ENCODE data around the gene DENND4B. TPM values are rescaled to one million over a fixed set of nuclear protein-coding genes. Genes with fewer than 3 reads are reported as not detected.

DENND4B gene
- total RNA-seq, 2 donors from 2014 or later = 26.9 to 45.6 TPM

- TF ChIP-seq CTCF (IDR thresholded peaks at IDR 0.05) = no peak
- H3K27ac ChIP-seq = peak within 1 kb of the TSS; percentile 98
- H3K4me1 ChIP-seq = peaks cover 10% of the 10 kb centered on the region
- H3K9ac ChIP-seq (ENCODE audit: low read depth in 2 of 2, low read length in 2 of 2) = peak within 1 kb of the TSS; percentile 73 to 85
- intact Hi-C loops (cut with DNase I) = no loop called here
- H3K27me3 ChIP-seq = no peaks in the 10 kb centered on the region
- H3K9me3 ChIP-seq = no peaks in the 10 kb centered on the region
- peak within 1 kb of the TSS; percentile 50 for H3K4me3 ChIP-seq
- peak; percentile 96 for DNase-seq
- H3K36me3 ChIP-seq = no peaks in the 10 kb centered on the region
Observed at GRCh38 chr1:153967107-153967999, 20.8 kb upstream of the DENND4B start, which contains the start of gene CREB3L4. TSS of gene CREB3L4 (plus strand) at chr1:153967902. CDS start at chr1:153968526, 624 bp downstream.

DNA sequence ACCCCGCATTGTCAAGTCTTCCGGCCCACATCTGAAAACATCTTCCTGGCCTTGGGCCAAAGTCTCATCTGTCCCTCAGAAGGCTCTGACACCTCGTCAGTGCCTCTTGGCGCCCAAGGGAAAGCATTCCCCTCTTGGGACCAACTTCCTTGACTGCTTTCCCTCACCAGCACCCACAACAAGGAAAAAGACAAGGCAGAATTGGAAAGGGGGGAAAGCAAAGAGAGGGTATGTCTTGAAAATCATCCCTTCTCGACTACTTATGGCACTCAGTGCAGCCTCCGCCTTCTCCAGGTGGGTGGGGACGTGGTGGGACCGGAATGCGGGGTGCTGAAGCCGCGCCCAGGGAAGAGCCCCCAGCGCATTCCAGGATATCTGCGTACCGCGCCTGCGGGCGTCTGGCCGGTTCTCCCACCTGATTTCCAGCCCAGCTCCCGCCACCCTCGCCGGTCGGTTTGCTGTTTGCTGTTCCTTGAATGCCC is 17.4 kb upstream of the DENND4B start:
- no peaks in the 10 kb centered on the region for H3K9me3 ChIP-seq
- intact Hi-C loops (cut with DNase I) = no loop called here
- peaks cover 11% of the 10 kb centered on the region for H3K36me3 ChIP-seq
- peaks cover 22% of the 10 kb centered on the region for H3K4me1 ChIP-seq
- no peaks in the 10 kb centered on the region for H3K27me3 ChIP-seq
- H3K4me3 ChIP-seq = peak overlapping the region; percentile 63
- peak overlapping the region; percentile 60 to 99 for H3K9ac ChIP-seq (ENCODE audit: low read depth in 2 of 2, low read length in 2 of 2)
- H3K27ac ChIP-seq = peak overlapping the region; percentile 96
- TF ChIP-seq CTCF (IDR thresholded peaks at IDR 0.05) = no peak
- peak; percentile 70 for DNase-seq

DNA sequence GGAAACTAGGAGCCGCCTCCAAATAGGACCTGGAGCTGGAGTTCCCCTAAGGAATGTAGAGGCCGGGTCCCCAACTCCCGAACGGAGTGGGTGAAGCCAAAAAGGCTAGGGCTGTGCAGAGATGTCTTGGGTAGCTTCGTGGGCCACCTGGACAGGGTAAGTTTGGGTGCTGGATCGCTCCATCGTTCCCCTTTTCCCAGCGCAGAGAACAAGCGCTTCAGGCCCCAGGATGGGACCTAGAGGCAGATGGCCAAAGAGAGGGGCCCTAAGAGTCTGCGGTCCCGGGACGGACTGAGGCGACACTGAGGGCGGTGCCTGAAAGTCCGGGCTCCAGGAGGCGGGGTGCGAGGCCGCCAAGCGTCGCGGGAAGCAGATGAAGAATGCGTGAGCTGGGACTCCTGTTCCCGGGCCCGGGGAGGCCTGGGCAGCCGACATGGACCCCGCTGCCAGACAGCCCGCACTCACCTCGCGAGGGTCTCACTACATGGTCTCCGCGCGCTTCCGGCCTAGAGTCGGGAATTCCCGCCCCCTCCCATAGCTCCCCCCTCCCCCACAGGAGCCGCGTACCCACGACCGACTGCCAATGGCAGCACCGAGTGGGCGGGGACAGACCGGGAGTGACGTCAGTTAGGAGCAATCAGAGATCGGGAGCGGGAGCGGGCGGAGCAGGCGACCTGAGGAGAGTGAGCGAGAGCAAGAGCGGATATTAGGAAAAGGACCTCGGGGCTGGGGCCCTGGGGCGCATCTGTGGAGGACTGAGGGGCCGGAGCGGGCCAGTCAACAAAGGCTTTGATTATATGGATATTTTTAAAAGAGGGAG is 16.7 kb upstream of the DENND4B start, which contains the start of gene SLC39A1:
Gene SLC39A1 (minus strand): TSS at position 508 of the 820 bp plus-strand sequence. CDS start 822 bp downstream, outside the sequence.
- DNase-seq = peak; percentile 100
- Histone ChIP-seq H3K9me3 (no peaks in the 10 kb centered on the region), H3K36me3 (peaks cover 11% of the 10 kb centered on the region), H3K27me3 (no peaks in the 10 kb centered on the region), H3K4me1 (peaks cover 23% of the 10 kb centered on the region), H3K4me3 (peak within 1 kb of the TSS; percentile 63), H3K27ac (peak within 1 kb of the TSS; percentile 96), H3K9ac (ENCODE audit: low read depth in 2 of 2, low read length in 2 of 2) (peak within 1 kb of the TSS; percentile 92 to 99)
- TF ChIP-seq CTCF (IDR thresholded peaks at IDR 0.05) = no peak
- intact Hi-C loops (cut with DNase I) = no loop called here

DNA sequence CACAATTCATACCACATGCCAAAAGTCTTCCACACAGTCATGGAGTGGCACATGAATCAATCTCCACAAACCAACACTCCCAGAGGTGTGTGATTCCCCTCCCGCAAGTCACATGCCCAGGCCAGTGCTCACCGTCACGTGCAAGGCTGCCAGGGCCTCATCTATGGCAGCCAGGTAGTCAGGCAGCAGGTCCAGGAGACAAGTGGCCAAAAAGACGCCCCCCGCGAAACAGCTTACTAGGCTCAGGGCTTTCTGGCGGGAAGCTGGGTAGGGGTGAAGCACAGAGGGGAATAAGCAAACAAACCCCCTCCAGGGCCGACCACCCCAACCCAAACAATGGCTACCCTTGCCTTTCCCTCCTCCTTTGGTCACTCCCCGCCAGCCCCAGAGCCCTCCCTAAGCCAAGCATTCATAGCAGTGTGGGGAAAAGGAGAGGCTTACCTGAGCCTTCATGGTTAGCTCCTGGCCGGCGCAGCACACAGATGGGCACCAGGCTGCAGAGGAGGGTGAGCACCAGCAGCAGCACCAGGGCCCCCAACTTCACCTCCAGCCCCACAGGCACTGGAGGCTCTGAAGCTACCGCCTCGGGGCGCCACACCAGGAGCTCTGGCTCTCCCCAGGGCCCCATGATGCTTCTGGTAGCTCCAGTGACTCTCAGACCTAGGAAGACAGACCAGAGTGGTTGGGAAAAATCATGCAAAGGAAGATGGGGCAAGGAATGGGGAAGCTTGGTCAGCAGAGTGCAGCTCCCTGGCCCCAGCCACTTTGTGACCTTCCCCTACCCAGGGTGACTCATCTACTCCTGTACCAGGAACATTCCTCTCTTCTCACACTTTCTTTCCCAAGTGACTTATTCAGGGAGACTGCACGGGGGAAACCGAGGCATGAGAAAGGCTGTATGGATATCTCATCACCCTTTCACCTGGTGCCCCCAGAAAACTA is 15.8 kb upstream of the DENND4B start:
- Histone ChIP-seq H3K27me3 (no peaks in the 10 kb centered on the region), H3K36me3 (peaks cover 11% of the 10 kb centered on the region), H3K4me1 (peaks cover 23% of the 10 kb centered on the region), H3K27ac (peak overlapping the region; percentile 96), H3K9me3 (no peaks in the 10 kb centered on the region), H3K4me3 (peak overlapping the region; percentile 63), H3K9ac (ENCODE audit: low read depth in 2 of 2, low read length in 2 of 2) (peak overlapping the region; percentile 92 to 99)
- no peak for TF ChIP-seq CTCF (IDR thresholded peaks at IDR 0.05)
- intact Hi-C loops (cut with DNase I) = no loop called here
- peak; percentile 48 for DNase-seq
